HAP-1 (cell line): ENCODE data around the gene LIMCH1.
A peak's percentile ranks its signal among the peaks of the same experiment; 100 is the strongest.

Source experiments
- DNase-seq, 2 experiments: peaks; one replicate each; pipeline ENCODE4 v3.0.0-alpha.2; 2016 to 2020; ENCODE audit warnings: low spot score in 2 of 2
- H3K27me3 ChIP-seq: fragments of 250-450 bp; sonication (Bioruptor Pico); 2 replicates; pipeline ENCODE4 v1.5.1; 2020; ENCODE audit warnings: low read depth, mild to moderate bottlenecking, moderate library complexity
- H3K36me3 ChIP-seq: fragments of 250-450 bp; sonication (Bioruptor Pico); replicated peaks from 2 replicates; pipeline ENCODE4 v1.5.1; 2020; ENCODE audit warnings: mild to moderate bottlenecking
- H3K4me1 ChIP-seq: fragments of 250-450 bp; sonication (Bioruptor Pico); 2 replicates; pipeline ENCODE4 v1.5.1; 2020; ENCODE audit warnings: mild to moderate bottlenecking
- H3K4me3 ChIP-seq: fragments of 250-450 bp; sonication (Bioruptor Pico); 2 replicates; pipeline ENCODE4 v1.5.1; 2020; ENCODE audit warnings: mild to moderate bottlenecking, moderate library complexity
- H3K9me3 ChIP-seq: fragments of 250-450 bp; sonication (Bioruptor Pico); 2 replicates; pipeline ENCODE4 v1.5.1; 2020; ENCODE audit warnings: mild to moderate bottlenecking, moderate library complexity
- in situ Hi-C: fragments of 300-500 bp; cut with MboI; formaldehyde crosslinking; loops from 3 replicates; pipeline ENCODE4 v1.14.3; 2020; ENCODE audit warnings: low sequenced_read_pairs, inconsistent platforms, mixed read lengths

Gene LIMCH1

DNA sequence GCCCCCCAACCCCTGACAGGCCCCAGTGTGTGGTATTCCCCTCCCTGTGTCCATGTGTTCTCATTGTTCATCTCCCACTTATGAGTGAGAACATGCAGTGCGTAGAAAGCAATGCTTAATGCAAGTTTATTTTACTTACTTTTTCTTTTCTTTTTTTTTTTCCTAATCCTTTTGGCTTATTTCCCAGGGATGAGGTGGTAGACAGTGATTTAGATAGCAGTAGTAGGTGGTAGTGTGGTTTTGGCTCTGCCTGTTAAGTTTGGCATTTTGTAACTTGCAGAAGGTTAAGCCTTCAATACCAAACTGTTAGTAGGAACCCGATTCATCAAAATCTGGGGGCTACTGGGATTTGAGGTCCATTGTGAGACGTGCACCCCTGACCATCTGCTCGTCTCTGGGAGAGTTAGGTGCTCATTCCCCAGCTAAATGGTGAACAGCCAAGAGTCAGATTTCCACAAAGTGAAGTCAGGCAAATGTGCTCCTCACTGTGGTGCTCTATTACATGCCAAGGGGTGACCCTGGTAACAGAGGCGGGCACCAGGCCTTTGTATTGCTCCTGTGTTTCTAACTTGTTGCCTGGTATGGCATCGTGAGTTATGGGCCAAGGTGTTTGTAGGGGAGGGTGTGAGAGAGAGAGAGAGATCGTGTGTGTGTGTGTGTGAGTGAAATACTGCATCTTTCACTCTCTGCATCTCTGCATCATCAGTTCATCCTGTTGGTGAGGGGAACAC, 140.3 kb downstream of the LIMCH1 start:
- in situ Hi-C loops: loop anchor here (10.0 to 25.0 kb wide), 2 partner anchors 403 to 834 kb away; no protein-coding TSS in a partner anchor
- no peaks in the 10 kb centered on the region for H3K4me1 ChIP-seq
- H3K9me3 ChIP-seq: no peaks in the 10 kb centered on the region
- H3K4me3 ChIP-seq: no peak overlapping the region
- peaks cover 20% of the 10 kb centered on the region for H3K36me3 ChIP-seq
- H3K27me3 ChIP-seq: no peaks in the 10 kb centered on the region
- no peak for DNase-seq

DNA sequence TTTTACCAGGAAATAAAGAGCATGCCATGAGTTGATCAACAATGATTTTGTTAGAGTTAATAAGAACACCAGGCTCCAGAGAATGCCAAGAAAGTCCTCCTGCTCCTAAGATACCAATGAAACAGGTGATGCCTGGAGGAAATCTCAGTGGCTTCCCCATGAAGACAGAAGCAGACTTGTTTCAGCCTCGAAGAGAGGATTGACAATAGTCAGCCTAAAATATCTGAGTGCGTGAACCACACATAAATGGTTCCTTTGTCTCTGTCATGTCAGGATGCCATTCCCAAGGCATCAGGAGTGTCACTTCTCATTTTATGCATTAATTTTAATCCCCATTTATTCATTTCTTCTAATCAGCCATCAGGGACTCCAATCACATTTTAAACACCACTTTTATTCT, 141.0 kb downstream of the LIMCH1 start:
- DNase-seq: no peak
- Histone ChIP-seq H3K9me3 (no peaks in the 10 kb centered on the region), H3K27me3 (no peaks in the 10 kb centered on the region), H3K4me1 (no peaks in the 10 kb centered on the region), H3K4me3 (no peak overlapping the region), H3K36me3 (peaks cover 20% of the 10 kb centered on the region)
- in situ Hi-C loops: loop anchor here (10.0 to 25.0 kb wide), 2 partner anchors 404 to 833 kb away; no protein-coding TSS in a partner anchor

DNA sequence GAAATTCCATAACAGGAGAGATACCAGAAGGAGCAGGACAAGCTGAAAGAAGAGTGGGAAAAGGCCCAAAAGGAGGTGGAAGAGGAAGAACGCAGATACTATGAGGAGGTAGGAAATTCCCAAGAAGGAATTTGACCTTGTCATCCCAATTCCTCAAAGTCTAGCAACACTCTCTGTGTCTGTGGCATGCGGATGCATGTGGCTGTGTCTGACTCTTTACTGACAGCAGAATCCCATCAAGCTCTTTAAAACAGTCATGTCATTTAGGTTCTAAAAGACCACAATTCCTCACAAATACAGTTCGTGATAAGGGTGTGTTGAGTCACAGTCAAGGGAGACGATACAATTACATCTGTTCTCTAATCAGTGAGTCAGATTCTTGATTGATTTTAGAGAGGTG, 142.0 kb downstream of the LIMCH1 start:
- Histone ChIP-seq H3K9me3 (no peaks in the 10 kb centered on the region), H3K4me3 (no peak overlapping the region), H3K4me1 (no peaks in the 10 kb centered on the region), H3K36me3 (peaks cover 16% of the 10 kb centered on the region), H3K27me3 (no peaks in the 10 kb centered on the region)
- no peak for DNase-seq
- in situ Hi-C loops: loop anchor here (10.0 to 25.0 kb wide), 2 partner anchors 405 to 832 kb away; no protein-coding TSS in a partner anchor

DNA sequence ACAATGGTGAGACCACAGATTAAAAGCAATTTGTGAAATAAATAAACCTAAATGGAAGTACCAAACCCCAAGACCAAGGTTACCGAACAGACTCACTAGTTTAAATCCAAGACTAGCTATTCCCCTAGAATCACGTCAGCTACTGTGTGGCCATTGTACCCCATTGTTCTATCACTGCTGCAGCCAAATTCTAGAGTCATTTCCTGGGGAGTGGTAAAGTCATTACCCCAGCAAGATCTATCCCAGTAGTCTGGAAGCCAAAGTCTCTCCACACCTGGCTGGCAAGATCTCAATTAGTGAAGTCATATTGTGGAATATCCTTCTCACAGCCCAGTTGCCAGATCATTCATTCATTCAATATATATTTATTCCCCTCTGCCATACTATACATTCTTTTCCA, 143.1 kb downstream of the LIMCH1 start:
- in situ Hi-C loops: loop anchor here (25.0 kb wide), 1 partner anchor 831 kb away; no protein-coding TSS in a partner anchor
- peaks cover 15% of the 10 kb centered on the region for H3K36me3 ChIP-seq
- H3K27me3 ChIP-seq: no peaks in the 10 kb centered on the region
- H3K9me3 ChIP-seq: no peaks in the 10 kb centered on the region
- DNase-seq: no peak
- H3K4me1 ChIP-seq: no peaks in the 10 kb centered on the region
- no peak overlapping the region for H3K4me3 ChIP-seq

DNA sequence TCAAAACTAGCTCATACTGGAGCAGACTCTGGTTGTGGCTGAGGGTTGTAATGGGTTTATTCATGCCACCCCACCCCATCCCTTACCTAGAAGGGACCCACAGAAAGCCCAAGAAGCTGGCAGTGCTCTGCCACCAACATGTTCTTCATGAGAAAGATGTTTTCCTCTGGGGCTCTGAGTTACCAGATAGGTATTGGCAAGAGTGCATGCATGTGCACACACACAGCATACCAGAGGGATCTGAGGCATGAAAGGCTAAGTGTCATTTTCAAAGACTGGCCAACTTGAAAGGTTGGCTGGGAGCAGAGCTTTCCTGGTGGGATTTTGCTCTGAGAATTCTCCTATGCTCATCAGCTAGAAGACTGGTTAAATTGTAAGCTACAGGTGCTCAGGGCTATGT, 145.4 kb downstream of the LIMCH1 start:
- DNase-seq: no peak
- in situ Hi-C loops: loop anchor here (25.0 kb wide), 1 partner anchor 829 kb away; no protein-coding TSS in a partner anchor
- H3K27me3 ChIP-seq: no peaks in the 10 kb centered on the region
- peaks cover 15% of the 10 kb centered on the region for H3K36me3 ChIP-seq
- H3K4me3 ChIP-seq: no peak overlapping the region
- H3K4me1 ChIP-seq: no peaks in the 10 kb centered on the region
- H3K9me3 ChIP-seq: no peaks in the 10 kb centered on the region

DNA sequence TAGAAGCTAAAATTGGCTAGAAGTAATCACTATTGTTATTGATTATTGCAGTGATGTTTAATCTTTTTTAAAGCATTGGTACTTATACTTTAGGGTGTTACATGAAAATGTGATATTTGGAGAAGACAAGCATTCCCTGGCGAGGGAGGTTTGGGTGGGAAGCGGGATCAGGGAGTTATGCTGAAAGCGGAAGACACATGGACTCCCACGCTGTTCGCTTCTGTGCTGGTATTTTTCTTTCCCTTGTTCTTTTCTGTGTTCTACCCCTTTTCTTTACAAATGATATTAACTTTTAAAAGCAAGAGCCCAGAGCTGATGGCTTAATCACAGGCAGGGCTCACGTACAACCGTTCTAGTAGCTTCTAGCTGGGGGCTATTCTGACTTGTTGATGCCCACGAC, 148.9 kb downstream of the LIMCH1 start:
- Histone ChIP-seq H3K9me3 (no peaks in the 10 kb centered on the region), H3K4me3 (no peak overlapping the region), H3K4me1 (no peaks in the 10 kb centered on the region), H3K36me3 (peaks cover 12% of the 10 kb centered on the region), H3K27me3 (no peaks in the 10 kb centered on the region)
- DNase-seq: no peak
- in situ Hi-C loops: loop anchor here (25.0 kb wide), 1 partner anchor 825 kb away; no protein-coding TSS in a partner anchor

DNA sequence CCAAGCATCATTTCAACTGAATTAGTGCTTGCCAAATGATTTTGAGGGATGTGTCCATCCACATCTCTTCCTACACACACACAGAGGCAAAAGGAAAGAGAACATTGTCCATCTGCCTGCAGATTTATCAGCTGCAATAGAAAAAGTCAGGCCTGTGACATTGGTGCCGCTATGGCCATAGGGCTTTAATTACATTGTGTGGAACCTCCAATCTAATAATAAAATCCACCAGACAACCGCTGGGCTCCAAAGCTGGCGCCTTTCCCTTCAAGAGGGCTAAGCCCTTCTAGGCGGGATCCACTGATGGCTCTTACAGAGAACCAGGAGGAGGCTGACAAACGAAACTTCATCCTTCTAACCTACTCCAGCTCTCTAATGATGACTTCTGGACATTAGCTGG, 150.0 kb downstream of the LIMCH1 start:
- no peak for DNase-seq
- H3K27me3 ChIP-seq: no peaks in the 10 kb centered on the region
- in situ Hi-C loops: loop anchor here (25.0 kb wide), 1 partner anchor 824 kb away; no protein-coding TSS in a partner anchor
- H3K9me3 ChIP-seq: no peaks in the 10 kb centered on the region
- peaks cover 3% of the 10 kb centered on the region; the same call in 1 of the 2 replicates for H3K4me1 ChIP-seq
- peaks cover 17% of the 10 kb centered on the region for H3K36me3 ChIP-seq
- H3K4me3 ChIP-seq: no peak overlapping the region

DNA sequence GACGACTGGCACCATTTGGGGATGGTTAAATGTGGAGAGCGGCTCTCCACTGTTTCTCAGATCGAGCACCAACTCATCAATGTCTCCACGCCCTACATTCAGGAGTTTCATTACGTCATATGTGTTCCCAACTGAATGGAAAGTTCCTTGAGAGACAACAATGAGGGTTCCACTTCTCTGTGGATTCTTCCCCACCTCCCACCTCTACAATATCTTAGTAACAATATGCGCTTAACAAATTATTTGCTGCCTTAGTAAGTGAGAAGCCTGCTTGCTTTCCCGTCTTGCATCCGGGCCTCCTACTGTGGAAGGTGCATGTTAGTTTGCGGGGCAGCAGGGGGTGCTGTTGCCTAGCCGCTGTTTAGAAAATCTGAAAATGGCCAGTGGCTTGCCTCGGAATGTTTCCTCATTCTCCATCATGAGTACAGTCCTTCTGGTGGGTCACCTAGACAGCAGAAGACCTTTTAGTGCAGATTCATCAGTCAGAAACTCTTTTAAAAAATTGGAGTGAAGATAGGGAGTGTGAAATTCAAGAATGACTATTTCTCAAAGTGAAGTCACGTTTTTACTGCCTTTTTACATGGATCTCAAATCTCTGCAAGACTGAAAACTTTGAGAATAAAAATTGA, 154.9 kb downstream of the LIMCH1 start:
- DNase-seq: peak; percentile 72 to 73
- Histone ChIP-seq H3K4me1 (peaks cover 11% of the 10 kb centered on the region), H3K36me3 (peaks cover 17% of the 10 kb centered on the region), H3K27me3 (no peaks in the 10 kb centered on the region), H3K9me3 (no peaks in the 10 kb centered on the region), H3K4me3 (no peak overlapping the region)
- in situ Hi-C loops: loop anchor here (5.0 to 25.0 kb wide), 2 partner anchors 199 to 819 kb away; no protein-coding TSS in a partner anchor

DNA sequence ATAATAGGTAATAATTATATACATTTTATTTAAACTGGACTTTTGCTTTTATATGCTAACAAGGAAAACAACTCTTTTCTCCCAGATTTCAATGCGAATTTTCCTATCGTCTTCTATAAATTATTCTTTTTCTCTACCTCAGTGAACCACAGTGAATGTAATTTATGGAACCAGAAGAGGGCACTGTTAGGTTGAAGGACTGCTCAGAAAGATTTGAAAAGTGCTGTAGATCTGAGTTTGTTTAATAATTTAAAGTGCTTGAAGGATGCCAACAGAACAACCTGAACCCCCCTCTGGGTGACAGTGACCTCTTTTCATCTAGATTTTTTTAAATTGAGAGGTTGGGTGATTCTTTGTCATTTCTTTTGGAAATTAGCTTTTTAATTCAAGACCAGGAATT, 155.7 kb downstream of the LIMCH1 start:
- Histone ChIP-seq H3K4me3 (no peak overlapping the region), H3K4me1 (peaks cover 11% of the 10 kb centered on the region), H3K27me3 (no peaks in the 10 kb centered on the region), H3K36me3 (peaks cover 13% of the 10 kb centered on the region), H3K9me3 (no peaks in the 10 kb centered on the region)
- in situ Hi-C loops: loop anchor here (5.0 to 25.0 kb wide), 2 partner anchors 199 to 819 kb away; no protein-coding TSS in a partner anchor
- peak; percentile 21 to 69 for DNase-seq

DNA sequence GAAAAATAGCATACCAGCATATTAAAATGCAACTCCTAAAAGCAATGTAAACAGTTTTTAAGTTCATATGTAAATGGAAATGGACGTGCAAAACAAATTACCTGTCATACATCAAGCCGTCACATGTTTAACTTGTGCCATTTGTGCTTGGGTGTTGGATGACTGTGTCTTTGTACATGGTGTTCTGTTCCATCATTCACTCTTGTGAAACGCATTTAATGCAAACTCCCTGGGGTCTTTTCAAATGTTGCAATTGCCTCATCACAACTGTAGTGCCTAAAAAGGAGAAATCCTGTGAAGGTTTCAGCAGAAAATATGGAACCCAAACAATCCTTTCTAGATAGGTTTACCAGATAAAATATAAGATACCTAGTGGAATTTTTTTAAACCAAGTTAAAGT, 158.2 kb downstream of the LIMCH1 start:
- in situ Hi-C loops: loop anchor here (25.0 kb wide), 1 partner anchor 816 kb away; no protein-coding TSS in a partner anchor
- H3K4me3 ChIP-seq: no peak overlapping the region
- no peaks in the 10 kb centered on the region for H3K9me3 ChIP-seq
- peaks cover 8% of the 10 kb centered on the region for H3K36me3 ChIP-seq
- DNase-seq: no peak
- H3K4me1 ChIP-seq: peaks cover 11% of the 10 kb centered on the region
- no peaks in the 10 kb centered on the region for H3K27me3 ChIP-seq

DNA sequence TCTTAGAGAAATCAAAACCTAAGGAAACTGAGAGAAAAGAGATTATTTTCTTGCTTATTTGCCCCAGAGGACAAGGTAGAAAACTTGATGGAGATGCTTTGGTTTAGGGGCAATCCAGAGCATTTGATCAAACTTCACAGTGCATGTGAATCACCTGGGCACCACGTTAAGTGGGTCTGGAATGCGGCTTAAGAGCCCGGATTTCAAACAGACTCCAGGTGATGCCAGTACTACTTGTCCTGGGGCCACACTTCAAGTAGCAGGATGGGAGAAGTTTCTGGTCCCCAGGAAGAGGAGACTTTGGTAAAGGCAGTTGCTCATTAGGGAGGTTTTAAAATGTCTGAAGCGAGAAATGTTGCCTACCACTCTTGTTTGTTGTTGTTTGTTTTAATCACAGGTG, 158.8 kb downstream of the LIMCH1 start:
- H3K4me1 ChIP-seq: peaks cover 11% of the 10 kb centered on the region
- no peak overlapping the region for H3K4me3 ChIP-seq
- H3K9me3 ChIP-seq: no peaks in the 10 kb centered on the region
- in situ Hi-C loops: loop anchor here (25.0 kb wide), 1 partner anchor 816 kb away; no protein-coding TSS in a partner anchor
- no peaks in the 10 kb centered on the region for H3K27me3 ChIP-seq
- H3K36me3 ChIP-seq: peaks cover 8% of the 10 kb centered on the region
- DNase-seq: no peak

DNA sequence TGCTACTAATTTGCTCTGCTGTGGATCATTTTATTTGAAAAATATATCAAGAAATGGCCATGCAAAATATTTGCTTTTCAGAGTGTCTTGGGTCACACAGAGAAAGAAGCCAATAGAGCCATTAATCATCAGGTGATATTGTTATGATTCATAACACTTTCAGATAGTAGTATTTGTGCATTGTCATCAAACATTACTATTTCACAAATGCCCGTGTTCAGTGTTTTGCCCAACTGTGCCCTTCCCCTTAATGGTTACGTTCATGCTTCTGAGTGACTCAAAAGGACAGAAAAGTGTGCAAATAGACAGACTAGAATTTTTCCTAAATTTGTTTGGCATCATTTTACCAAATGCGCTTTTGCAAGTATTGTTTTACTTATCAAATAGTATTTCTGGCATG, 164.0 kb downstream of the LIMCH1 start:
- H3K4me3 ChIP-seq: no peak overlapping the region
- H3K9me3 ChIP-seq: no peaks in the 10 kb centered on the region
- H3K4me1 ChIP-seq: no peaks in the 10 kb centered on the region
- no peaks in the 10 kb centered on the region for H3K36me3 ChIP-seq
- H3K27me3 ChIP-seq: no peaks in the 10 kb centered on the region
- in situ Hi-C loops: no loop called here
- DNase-seq: no peak

DNA sequence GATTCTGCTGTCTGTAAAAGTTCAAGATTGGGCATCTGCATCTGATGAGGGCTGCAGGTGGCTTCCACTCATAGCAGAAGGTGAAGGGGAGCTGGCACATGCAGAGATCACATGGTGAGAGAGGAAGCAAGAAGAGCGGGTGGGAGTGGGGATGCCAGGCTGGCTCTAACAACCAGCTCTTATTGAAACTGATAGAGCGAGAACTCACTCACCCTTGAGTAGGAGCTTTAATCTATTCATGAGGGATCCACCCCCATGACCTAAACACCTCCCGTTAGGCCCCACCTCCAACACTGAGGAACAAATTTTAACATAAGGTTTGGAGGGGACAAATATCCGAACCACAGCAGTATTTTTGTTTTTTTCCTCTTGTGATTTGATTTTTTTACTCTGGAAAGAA, 164.8 kb downstream of the LIMCH1 start:
- Histone ChIP-seq H3K4me3 (no peak overlapping the region), H3K27me3 (no peaks in the 10 kb centered on the region), H3K36me3 (no peaks in the 10 kb centered on the region), H3K4me1 (no peaks in the 10 kb centered on the region), H3K9me3 (no peaks in the 10 kb centered on the region)
- in situ Hi-C loops: no loop called here
- no peak for DNase-seq

DNA sequence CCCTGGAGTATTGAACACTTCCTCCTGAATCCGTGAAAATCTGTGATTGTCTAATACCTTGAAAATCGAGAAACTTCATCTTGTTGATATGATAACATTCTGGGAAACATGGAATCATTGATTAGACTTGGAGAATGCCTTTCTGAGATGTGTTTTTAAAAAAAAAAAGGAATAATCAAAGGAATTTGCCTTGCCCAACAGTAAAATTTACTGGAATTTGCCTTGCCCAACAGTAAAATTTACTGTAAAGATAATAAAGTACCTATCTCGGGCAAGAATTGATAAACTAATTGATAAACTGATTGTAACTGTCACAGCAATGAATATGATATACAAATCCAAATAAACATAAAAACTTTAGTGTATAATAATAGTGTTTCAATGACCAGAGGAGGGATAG, 165.8 kb downstream of the LIMCH1 start:
- H3K36me3 ChIP-seq: no peaks in the 10 kb centered on the region
- no peak overlapping the region for H3K4me3 ChIP-seq
- H3K27me3 ChIP-seq: no peaks in the 10 kb centered on the region
- no peaks in the 10 kb centered on the region for H3K9me3 ChIP-seq
- in situ Hi-C loops: no loop called here
- DNase-seq: no peak
- H3K4me1 ChIP-seq: no peaks in the 10 kb centered on the region
